GM12891 (cell line): ENCODE results near the gene RAP2B.

Source experiments
- PAX5 ChIP-seq: IDR thresholded peaks from 2 replicates; pipeline ENCODE4 v1.6.1; 2011; ENCODE audit warnings: low read length, moderate library complexity, mild to moderate bottlenecking; ENCODE audit not compliant: insufficient read depth, severe bottlenecking
- POLR2A ChIP-seq: IDR thresholded peaks from 2 replicates; pipeline ENCODE4 v1.6.1; 2011; ENCODE audit warnings: low read depth, low read length, control low read depth
- POLR2AphosphoS5 ChIP-seq: IDR thresholded peaks from 2 replicates; pipeline ENCODE4 v1.6.1; 2011; ENCODE audit warnings: low read depth, low read length, control low read depth
- POU2F2 ChIP-seq: IDR thresholded peaks from 2 replicates; pipeline ENCODE4 v1.6.1; 2011; ENCODE audit warnings: low read depth, mild to moderate bottlenecking, control low read depth, low read length, moderate library complexity
- SPI1 ChIP-seq: IDR thresholded peaks from 2 replicates; pipeline ENCODE4 v1.6.1; 2011; ENCODE audit warnings: low read depth, low read length, control low read depth
- TAF1 ChIP-seq: IDR thresholded peaks from 2 replicates; pipeline ENCODE4 v1.6.1; 2011; ENCODE audit warnings: low read depth, low read length, control low read depth

DNA sequence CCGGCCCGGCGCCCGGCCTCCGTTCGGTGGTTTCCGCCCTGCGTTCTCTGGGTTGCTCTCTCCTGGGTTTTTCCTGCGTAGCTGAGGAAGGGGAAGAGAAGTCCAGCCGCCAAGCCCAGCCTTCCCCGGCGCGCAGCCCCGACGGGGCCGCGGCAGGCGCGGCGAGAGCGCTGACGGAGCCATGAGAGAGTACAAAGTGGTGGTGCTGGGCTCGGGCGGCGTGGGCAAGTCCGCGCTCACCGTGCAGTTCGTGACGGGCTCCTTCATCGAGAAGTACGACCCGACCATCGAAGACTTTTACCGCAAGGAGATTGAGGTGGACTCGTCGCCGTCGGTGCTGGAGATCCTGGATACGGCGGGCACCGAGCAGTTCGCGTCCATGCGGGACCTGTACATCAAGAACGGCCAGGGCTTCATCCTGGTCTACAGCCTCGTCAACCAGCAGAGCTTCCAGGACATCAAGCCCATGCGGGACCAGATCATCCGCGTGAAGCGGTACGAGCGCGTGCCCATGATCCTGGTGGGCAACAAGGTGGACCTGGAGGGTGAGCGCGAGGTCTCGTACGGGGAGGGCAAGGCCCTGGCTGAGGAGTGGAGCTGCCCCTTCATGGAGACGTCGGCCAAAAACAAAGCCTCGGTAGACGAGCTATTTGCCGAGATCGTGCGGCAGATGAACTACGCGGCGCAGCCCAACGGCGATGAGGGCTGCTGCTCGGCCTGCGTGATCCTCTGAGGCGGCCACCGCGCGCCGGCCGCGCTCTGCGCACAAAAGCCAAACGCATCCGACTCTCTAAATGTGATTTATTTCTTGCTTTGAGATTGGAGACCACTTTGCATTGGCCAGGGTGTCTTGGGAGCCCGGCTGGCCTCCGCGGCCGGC is 727 bp downstream of the RAP2B start:
- TF ChIP-seq POLR2A (no peak), TAF1 (no peak), POLR2AphosphoS5 (no peak), PAX5 (no peak), POU2F2 (no peak), SPI1 (no peak)
